IMR-90 (cell line): ENCODE measurements around the gene MEIOB.

Experiments
- BHLHE40 ChIP-seq: fragments of 150-350 bp; IDR thresholded peaks from 2 replicates; pipeline ENCODE4 v1.6.1; 2016; ENCODE audit warnings: mild to moderate bottlenecking, low read depth, low read length
- CEBPB ChIP-seq: IDR thresholded peaks from 2 replicates; pipeline ENCODE4 v1.6.1; 2012; ENCODE audit warnings: low read depth, low read length, improper control_type of control experiment
- CTCF ChIP-seq: conservative IDR thresholded peaks from 2 replicates; pipeline ENCODE4 v1.5.1; 2012; ENCODE audit warnings: mild to moderate bottlenecking, low read depth, low read length, improper control_type of control experiment
- FOS ChIP-seq: fragments of 150-350 bp; IDR thresholded peaks from 2 replicates; pipeline ENCODE4 v1.6.1; 2016; ENCODE audit warnings: low read depth, low read length
- MAFK ChIP-seq: IDR thresholded peaks from 2 replicates; pipeline ENCODE4 v1.6.1; 2012; ENCODE audit warnings: low read depth, low read length, improper control_type of control experiment
- POLR2A ChIP-seq: IDR thresholded peaks from 2 replicates; pipeline ENCODE4 v1.6.1; 2012; ENCODE audit warnings: mild to moderate bottlenecking, low read depth, low read length
- RCOR1 ChIP-seq: IDR thresholded peaks from 2 replicates; pipeline ENCODE4 v1.6.1; 2012; ENCODE audit warnings: mild to moderate bottlenecking, low read length, improper control_type of control experiment; ENCODE audit not compliant: insufficient replicate concordance
- SMC3 ChIP-seq: fragments of 150-350 bp; IDR thresholded peaks from 2 replicates; pipeline ENCODE4 v1.6.1; 2016; ENCODE audit warnings: low read depth, mild to moderate bottlenecking, antibody characterized with exemption, low read length, moderate library complexity
- USF2 ChIP-seq: fragments of 150-350 bp; IDR thresholded peaks from 2 replicates; pipeline ENCODE4 v1.6.1; 2017; ENCODE audit warnings: mild to moderate bottlenecking, antibody characterized with exemption, low read length, low read depth

- no peak for TF ChIP-seq USF2
- TF ChIP-seq CTCF, result no peak
- no peak for TF ChIP-seq BHLHE40
- no peak for TF ChIP-seq RCOR1
- no peak for TF ChIP-seq CEBPB
- TF ChIP-seq MAFK, result no peak
- no peak for TF ChIP-seq POLR2A
- TF ChIP-seq FOS, result no peak
- no peak for TF ChIP-seq SMC3
Measured at GRCh38 chr16:1831186-1832075, 40.5 kb downstream of the MEIOB start.
